DMS79 treated with DMSO at 0.1 percent for 48 hours (cell line): ENCODE data around the gene CCDC85A.

ENCODE experiments used
- DNase-seq: peaks from one replicate; lab custom pipeline; 2025; lab: John Stamatoyannopoulos, UW

The CCDC85A gene

DNA sequence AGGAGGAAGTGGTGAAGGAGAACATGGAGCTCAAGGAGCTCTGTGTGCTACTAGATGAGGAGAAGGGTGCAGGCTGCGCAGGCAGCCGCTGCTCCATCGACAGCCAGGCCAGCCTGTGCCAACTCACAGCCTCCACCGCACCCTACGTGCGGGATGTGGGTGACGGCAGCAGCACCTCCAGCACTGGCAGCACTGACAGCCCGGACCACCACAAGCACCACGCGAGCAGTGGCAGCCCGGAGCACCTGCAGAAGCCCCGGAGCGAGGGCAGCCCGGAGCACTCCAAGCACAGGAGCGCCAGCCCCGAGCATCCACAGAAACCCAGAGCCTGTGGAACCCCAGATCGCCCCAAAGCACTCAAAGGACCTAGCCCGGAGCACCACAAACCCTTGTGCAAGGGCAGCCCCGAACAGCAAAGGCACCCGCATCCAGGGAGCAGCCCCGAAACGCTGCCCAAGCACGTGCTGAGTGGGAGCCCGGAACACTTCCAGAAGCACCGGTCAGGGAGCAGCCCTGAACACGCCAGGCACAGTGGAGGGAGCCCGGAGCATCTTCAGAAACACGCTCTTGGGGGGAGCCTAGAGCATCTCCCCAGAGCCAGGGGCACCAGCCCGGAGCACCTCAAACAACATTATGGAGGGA is 9.0 kb downstream of the CCDC85A start:
- DNase-seq, result no peak

DNA sequence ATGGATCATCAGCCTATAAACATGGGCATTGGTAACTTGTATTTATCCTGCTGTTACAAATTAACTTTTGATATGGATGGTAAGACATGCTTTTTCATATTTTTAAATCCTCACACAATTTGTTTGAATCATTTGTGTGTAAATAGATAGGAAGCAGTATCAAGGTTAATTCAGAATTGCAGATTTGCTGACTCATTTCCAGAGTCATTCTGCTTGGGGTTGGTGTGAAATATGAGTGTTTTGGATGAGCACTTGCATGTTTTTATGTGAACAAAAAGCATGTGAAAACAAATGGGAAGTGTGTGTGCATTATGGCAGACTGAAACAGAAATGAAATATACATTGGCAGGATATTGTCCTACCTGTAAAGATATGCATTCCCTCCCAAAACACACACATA is 11.8 kb downstream of the CCDC85A start:
- no peak for DNase-seq

DNA sequence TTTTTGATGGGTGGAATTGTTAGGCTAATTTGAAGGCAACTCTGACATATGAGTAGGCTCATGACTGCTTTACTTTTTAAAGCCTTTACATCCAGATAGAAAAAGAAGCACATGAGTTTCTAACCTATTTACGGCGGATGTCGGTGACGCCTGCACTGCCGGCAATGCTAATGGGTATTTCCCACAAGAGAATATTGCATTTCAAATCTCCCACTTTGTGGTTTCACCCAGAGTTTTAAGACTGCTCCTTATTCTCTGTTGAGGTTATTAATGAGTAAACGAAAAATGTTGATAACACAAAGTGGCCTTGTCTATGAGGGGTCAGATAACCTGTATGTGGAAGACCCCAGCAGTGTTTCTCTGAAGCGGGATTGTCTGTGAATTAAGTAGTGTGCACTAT is 14.0 kb downstream of the CCDC85A start:
- no peak for DNase-seq

DNA sequence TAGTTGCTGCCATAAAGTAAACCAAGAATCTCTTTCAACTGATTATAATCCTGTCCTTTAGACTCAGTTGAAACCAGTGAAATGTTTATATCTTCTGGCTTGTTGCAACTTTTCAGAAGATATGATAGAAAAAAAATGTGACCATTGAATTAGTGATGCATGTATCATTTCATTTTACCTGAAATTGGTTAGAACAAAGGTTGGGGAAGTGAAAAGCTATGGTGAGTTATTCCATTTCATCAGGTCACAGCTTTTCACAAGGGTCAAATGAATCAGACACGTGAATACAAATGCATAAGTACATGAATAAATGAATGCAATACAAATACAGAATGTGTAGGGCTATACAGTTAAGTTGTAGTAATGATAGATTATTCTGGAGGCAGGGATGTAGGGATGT is 15.1 kb downstream of the CCDC85A start:
- DNase-seq, result no peak

DNA sequence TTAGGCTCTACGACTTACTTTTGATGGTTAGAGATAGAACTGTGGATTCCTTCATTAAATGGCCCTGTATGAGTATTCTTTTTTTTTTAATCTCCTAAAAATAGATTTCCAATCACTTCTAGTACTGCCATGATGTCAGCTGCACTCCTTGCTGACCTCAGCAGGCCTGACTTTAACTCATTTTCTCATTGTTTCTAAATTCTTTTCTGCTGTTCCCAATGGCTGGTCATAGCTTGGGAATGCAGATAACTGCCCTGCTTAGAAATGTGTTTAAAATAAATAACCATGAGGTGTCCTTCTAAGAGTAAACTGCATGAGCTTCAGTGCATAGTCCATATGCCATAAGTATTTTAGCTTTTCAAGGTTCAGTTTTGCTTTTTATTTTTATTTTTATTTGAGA is 15.7 kb downstream of the CCDC85A start:
- no peak for DNase-seq

DNA sequence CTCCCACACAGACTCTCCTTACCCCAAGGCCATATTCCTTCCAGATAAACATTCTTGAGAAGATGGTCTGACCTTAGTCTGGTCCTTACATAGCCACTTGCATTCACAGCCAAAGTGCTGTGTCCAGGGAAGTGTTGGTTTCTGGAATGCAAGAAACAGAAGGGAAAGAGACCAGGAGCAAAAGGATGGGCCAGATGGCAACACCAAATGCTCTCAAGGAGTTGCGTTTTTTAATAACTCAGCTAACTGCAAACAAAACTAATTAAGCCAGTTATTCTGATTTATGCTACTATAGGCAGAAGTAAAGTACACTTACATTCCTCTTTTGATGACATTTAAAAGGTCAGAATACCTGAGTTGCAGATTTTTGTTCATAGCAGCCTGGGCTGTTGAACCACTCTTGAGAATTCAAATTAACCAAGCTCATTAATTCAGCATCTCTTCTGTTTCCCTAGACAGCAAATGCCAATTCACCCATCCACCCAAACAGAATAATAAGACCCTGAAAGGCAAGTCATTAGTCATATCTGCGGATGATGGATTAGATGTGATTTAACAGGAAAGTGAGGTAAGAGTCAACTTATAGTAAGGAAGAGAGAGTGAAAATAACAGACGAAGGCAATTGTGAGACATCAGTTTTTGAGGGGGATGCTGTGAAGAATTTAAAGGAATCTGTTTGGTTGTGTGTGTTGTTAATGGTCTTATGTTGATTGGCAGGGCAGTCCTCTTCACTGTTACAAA is 18.8 kb downstream of the CCDC85A start:
- DNase-seq, result no peak

DNA sequence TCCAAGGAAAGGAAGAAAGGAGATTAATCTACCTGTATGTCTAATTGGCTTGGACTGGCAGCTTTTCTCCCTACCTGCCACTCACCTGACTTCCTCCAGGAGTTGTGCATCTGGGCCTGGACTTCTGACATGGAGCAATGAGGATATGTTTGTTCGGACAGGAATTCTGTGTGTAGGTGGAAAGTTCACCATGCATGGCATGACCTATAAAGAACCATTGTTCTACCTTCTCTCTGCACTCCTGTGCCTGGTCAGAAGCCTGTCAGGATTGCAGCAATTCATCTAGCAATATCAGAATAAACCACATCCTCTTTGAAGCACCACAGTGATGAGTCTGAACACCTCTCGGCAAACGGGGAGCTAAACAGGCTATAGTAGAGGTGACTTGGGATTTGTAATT is 20.8 kb downstream of the CCDC85A start:
- no peak for DNase-seq

DNA sequence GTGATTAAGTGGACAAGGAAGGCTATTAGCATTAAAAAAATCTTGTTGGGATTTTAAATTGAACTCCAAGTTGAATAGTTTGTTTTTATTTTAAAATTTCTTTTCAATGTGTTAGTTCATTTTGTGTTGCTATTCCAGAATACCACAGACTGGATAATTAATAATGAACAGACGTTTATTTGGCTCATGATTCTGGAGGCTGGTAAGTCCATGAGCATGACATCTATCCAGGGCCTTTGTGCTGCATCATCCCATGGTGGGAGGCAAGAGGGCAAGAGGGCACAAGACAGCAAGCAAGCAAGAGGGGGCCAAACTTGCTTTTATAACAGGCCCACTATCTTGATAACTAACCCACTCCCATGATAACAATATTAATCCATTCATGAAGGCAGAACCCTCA is 22.5 kb downstream of the CCDC85A start:
- DNase-seq, result no peak

DNA sequence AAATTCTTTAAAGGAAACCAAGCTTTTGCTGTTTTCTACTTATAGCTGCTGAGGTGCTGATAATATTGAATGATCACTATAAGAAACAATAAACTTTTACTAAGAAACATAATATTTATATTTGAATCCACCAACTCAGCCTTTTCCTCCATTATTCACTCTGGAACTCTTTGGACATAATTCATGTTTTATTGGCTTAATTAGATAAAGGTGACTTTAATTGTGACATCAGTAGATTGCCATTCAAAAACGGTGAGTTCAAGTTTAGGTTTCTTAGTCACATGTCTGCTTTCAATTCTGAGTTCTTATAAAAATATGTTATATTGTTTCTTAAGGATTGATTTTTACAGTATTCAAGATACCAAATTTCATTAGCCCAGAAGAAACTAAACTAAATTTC is 24.0 kb downstream of the CCDC85A start:
- no peak for DNase-seq

DNA sequence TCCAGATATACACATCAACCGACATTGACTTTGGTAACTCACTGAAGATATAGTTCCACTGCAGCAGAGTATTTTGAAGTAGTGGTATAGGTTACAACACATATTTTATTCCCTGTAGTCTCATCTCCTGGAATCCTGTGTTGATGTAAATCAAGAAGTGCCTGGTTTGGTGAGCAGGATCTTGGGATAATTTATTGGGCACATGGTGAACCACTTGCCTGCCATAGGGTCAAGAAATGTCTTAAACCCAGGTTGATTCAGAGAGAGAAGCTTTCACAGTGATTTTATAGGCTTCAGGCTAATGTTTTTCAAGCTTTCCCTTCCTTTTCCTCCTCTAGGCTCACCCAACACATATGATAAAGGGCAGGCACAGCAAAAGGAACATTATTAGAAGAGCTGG is 24.6 kb downstream of the CCDC85A start:
- DNase-seq, result no peak

DNA sequence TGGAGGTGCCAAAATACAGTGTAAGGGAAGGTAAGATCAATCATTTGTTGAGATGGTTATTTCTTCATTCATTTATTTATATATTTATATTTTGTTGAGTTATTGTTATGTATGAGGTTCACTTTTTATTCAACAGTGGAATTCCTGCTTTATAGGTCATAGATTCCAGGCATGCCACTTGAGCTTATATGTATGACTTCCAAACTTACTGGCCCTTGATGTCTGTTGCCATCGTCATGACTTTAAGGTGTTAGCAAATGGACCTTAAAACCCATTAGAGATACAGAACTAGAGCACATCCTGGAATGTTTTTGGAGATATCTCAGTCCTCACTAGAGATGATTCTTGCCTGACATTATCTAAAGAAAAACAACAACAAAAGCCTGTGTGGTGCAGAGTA is 25.9 kb downstream of the CCDC85A start:
- no peak for DNase-seq

DNA sequence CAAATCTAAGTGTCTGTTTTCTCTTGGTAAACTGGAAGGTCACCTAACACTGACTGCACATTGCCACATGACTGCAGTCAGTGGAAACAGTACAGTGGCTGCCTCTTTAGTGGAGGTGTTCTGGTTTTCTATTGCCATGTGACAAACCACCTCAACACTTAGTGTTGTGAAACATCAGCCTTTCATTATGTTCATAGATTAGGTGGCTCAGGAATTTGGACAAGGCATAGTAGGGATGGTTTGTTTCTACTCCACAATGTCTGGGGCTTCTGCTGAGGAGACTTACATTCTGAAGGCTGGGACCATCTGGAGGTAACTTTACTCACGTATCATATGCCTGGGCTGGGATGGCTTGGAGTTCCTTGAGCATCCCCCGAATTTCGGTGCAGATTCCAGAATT is 26.5 kb downstream of the CCDC85A start:
- DNase-seq, result no peak

DNA sequence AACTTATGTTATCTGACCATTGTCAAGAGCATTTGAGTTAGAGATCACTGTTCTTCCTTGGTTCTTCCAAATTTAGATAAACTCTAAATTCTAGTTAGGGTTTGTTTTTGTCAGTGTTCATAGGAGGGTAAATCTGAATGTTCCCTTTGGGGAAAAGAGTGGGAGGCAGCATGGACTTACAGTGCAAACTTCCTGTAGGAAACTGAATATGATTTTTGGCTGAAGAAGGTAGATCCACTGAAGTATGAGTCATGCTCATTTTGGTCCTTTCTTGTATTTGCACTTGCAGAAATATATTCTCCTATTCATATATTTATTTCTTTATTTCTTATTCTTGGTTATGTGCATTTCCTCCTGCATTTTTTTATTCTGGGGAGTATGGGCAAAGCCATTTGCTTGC is 27.3 kb downstream of the CCDC85A start:
- no peak for DNase-seq

DNA sequence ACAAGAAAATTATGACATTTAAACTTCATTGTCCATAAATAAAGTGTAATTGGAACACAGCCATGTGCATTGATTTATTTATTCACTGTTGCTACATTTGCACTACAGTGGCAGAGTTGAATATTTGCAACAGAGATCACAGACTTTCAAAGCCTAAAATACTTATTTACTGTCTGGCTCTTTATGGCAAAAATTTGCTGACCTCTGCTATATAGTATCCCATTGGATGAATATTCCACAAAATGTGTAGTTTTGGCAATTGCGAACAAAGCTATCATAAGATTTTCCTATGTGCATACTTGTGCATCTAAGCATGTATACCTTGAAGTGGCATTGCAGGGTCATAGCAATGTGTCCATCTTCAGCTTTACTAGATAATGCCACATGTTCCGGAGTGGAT is 32.1 kb downstream of the CCDC85A start:
- no peak for DNase-seq

DNA sequence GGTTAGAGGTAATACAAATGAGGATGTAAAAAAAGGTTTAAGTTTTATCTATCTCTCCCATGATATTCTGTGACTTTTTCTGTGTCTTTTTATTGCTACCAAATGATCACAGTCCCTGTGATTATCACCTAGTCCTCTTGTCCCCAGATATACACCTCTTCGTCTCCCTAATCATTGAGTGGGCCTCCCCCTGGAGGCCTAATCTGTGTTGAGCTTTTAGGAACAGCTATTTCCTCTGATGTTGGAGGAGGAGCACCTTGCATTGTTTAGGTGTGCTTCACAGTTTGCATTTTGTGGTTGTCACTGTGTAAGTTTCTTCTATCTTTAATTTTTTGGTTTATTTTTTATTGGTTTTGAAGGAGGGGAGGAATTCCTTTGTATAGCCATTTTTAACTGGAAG is 33.3 kb downstream of the CCDC85A start:
- no peak for DNase-seq

DNA sequence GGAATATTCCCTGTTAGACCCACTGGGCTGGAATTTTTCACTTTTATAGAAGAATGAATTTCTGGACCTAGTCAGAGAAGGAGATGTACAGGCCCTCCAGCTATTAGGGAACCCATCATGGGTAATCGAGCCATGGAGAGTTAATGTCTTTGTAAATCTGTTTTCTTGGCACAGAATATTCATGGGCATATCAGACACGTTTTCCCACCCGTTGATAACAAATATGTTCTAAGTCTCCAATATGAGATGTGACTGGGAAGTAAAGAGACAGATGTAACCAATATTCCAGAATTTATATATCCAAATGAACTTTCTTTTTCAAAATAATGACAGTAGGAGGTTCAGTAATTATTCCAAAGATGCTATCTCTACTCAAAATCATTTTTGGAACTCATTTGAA is 38.7 kb downstream of the CCDC85A start:
- no peak for DNase-seq

DNA sequence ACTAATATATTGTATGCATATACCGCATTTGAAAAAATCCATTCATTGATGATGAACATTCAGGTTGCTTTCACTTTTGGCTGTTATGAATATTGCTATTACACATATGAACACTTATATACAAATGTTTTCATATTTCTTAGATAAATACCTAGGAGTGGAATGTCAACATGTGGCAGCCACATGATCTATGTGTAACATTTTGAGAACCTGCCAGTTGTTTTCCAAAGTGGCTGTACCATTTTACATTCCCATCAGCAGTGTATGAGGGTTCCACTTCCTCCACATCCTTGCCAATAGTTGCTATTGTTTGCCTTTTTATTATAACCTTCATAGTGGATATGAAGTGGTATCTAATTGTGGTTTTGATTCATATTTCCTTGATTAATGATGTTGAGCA is 40.5 kb downstream of the CCDC85A start:
- DNase-seq, result no peak

DNA sequence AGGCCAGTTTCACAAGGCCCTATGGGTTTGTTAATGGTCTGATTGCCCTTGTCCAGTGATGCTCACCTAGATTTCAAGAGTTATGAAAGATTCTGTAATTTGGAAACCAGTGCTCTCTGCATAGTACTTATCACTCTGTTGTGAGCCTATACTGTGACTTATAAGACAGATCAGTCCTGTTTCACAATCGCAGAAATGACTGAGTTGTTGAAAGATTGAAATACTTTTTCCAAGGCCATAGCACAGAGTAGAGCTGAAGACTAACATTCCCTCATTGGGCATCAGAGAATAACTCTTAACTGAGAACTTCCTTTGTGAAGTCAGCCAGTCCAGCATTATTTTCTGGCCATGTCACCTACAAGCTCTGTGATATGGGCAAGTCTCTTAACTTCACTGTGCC is 44.0 kb downstream of the CCDC85A start:
- DNase-seq, result no peak

DNA sequence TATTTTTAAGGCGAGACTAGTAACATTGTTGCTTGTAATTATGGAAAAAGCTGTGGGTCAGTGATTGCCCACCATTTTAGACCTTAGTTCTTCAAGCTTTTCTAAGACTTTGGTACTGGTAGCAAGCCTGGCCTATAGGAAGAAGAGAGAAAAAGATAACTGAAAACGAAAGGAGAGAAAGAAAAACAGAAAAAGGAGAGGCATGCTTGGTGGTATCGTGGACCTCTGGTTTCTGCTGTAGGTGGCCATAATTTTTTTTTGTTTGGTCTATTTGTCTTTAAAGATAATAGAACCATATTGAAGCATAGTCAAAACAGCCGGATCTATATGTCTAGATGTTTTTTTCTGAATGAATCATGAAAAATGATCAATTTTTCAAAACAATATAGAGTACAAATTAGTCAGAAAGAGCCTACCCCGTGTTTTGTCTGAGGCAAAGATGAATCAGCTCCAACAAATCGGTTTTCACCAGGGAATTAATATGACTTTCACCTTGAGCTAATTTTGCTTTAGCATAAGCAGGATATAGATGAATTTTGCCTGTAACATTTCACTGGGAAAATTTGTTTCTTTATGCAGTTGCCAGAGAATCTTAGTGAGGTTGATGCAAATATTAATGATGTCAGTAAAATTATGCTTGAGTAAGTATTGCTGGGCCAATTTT is 45.7 kb downstream of the CCDC85A start:
- no peak for DNase-seq

DNA sequence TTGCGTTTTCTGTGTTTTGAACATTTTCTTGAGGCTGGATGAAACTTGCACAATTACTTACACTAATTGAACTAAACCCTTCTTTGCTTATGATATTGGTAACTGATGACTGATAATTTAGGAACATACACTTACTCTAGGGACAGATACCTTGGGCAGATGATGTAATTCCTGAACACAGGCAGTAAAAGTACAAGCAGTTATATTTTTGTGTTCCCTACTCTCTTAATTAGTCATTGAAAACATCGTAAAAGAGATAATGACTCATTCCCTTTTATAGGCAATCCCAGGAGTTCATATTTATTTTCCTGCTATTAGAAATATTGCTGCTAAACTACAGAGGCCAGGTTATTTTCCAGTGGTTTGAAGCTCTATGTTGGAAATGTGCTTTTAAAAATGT is 46.4 kb downstream of the CCDC85A start:
- DNase-seq, result no peak

DNA sequence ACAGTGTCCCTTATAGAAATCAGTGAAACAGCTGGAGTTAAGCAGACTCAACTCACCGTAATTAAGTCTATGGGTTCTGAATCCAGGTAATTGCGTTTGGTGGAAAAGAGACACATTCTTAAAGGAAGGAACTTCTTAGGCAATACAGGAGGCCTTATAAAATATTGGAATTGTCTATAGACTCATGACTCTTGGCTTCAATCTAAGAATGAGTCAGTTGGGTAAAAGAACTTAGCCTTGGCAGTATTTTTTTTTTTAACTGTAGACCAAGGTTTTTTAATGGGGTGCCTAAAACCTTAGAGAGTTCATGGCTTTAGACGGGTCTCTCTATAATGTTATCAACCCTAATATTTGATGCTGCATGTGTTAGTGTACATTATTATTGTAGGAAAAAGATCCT is 47.6 kb downstream of the CCDC85A start:
- no peak for DNase-seq

DNA sequence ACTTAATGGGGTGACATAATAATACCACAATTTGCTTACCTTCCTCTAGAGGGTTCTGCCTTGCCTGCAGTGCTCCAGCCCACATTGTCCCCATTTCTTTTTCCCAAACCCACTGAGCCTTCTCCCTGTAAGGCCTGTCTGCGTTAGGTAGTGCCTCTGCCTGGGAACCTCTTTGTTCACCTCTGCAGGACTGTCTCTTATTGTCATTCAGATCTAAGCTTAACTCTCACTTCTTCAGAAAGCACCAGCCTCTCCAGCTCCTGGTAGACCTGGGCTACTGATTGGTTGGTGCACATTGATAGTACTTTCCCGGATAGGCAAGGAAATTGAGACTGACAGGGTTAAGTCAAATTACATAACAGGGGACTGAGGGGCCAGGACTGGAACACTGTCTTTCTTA is 49.1 kb downstream of the CCDC85A start:
- DNase-seq, result no peak

DNA sequence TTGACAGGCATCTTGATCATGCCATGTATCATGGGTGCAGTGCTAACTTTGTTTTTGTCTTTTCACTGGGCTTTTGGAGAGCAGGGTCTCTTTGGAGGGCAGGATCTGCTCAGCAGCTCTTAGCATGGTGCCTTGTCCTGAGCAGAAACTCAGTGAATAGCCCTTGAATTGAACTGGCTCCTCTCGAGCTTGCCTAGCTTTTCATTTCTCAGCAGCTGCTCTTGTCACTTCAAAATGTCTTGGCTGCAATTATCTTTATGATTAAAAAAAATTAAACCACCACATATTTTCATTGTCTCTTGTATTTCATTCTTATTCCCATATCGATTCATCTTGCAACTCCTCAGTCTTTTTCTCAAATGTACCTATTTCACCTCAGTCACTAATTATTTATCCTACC is 50.5 kb downstream of the CCDC85A start:
- DNase-seq, result no peak

DNA sequence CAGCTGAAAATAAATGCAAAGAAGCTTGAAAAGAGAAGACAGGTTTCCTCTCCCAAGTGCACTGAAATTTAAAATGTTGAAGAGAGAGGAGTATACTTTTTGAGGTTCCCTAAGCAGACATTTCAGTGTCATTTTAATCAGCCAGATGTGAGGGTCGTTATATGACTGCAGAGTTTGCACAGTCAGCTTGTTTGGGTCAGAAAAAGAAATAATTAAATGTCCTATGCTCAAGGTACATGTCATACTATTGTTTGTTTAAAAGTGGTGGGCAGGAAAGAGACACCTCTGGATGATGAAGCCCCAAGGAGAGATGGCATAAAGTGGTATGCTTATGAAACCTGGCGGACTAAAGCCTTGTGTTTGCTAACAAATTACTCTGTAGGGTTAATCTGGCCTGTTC is 55.2 kb downstream of the CCDC85A start:
- no peak for DNase-seq
